OCI-LY7 (cell line): Measurements from ENCODE around the gene ZC3H8.

ENCODE experiments used
- CTCF ChIP-seq: fragments of 200-600 bp; sonication (generic); conservative IDR thresholded peaks from 2 replicates; pipeline ENCODE4 v1.5.1; 2014; ENCODE audit warnings: mild to moderate bottlenecking, antibody characterized with exemption, low read length, moderate library complexity, mixed read lengths
- EZH2phosphoT487 ChIP-seq: fragments of 200-600 bp; sonication (generic); IDR thresholded peaks from 2 replicates; pipeline ENCODE4 v1.6.1; 2018; ENCODE audit warnings: low read depth, borderline replicate concordance, mild to moderate bottlenecking, mixed run types, antibody characterized with exemption, low read length, moderate library complexity, mixed read lengths

GRCh38 chr2:112198780-112199179 is 56.1 kb downstream of the ZC3H8 start:
- TF ChIP-seq CTCF (no peak), EZH2phosphoT487 (no peak)
